K562 (cell line): ENCODE results near the gene RCOR3. TPM values are rescaled to one million over a fixed set of nuclear protein-coding genes. Genes with fewer than 3 reads are reported as not detected.

Experiments used
- ATF1 ChIP-seq, 2 experiments: fragments of 450-650 bp in 1 of 2; IDR thresholded peaks; 2 replicates each; pipeline ENCODE4 v1.6.1; 2016; ENCODE audit warnings: missing compliant biosample characterization in 1 of 2, missing genetic modification characterization in 1 of 2
- CEBPG ChIP-seq, 3 experiments: fragments of 200-800 bp in 1 of 3; sonication (Bioruptor generic) in 1 of 3; sonication (generic) in 1 of 3; formaldehyde crosslinking in 1 of 3; IDR thresholded peaks in 2 of 3; conservative IDR thresholded peaks in 1 of 3; 2 replicates each; pipeline versions ENCODE4 v1.6.1 to v1.8.0; 2016 to 2022; ENCODE audit warnings: missing compliant biosample characterization in 2 of 3, missing genetic modification characterization in 2 of 3, mild to moderate bottlenecking in 1 of 3, missing genetic modification reagents in 1 of 3
- GABPB1 ChIP-seq: sonication (generic); formaldehyde crosslinking; IDR thresholded peaks from 2 replicates; pipeline ENCODE4 v1.8.0; 2022; ENCODE audit warnings: mild to moderate bottlenecking, missing genetic modification reagents
- HSF4 ChIP-seq: fragments of 250-450 bp; sonication (Bioruptor Pico); IDR thresholded peaks from 2 replicates; pipeline ENCODE4 v2.1.2; 2022; ENCODE audit warnings: mild to moderate bottlenecking, moderate library complexity, borderline replicate concordance
- ILF3 ChIP-seq: fragments of 450-650 bp; IDR thresholded peaks from 2 replicates; pipeline ENCODE4 v1.6.1; 2018; ENCODE audit warnings: antibody characterized with exemption, mild to moderate bottlenecking, moderate library complexity, borderline replicate concordance
- JUND ChIP-seq, 2 experiments: IDR thresholded peaks; 2 replicates in 1 of 2; 3 replicates in 1 of 2; pipeline ENCODE4 v1.6.1; 2011; ENCODE audit warnings: borderline replicate concordance in 2 of 2, low read depth in 2 of 2, low read length in 2 of 2, improper control_type of control experiment in 1 of 2, missing biosample characterization in 1 of 2, missing genetic modification characterization in 1 of 2, missing genetic modification reagents in 1 of 2
- KLF10 ChIP-seq: fragments of 250-450 bp; sonication (Bioruptor Pico); IDR thresholded peaks from 2 replicates; pipeline ENCODE4 v1.6.1; 2021; ENCODE audit warnings: matching md5 sums
- PPARD ChIP-seq: fragments of 250-450 bp; sonication (Bioruptor Pico); IDR thresholded peaks from 2 replicates; pipeline ENCODE4 v1.8.0; 2022; ENCODE audit warnings: inconsistent platforms, mild to moderate bottlenecking, moderate library complexity
- PYGO2 ChIP-seq: fragments of 450-650 bp; IDR thresholded peaks from 2 replicates; pipeline ENCODE4 v1.6.1; 2016; ENCODE audit warnings: mild to moderate bottlenecking, missing genetic modification characterization, moderate library complexity, missing compliant biosample characterization
- RBBP5 ChIP-seq: fragments of 200-600 bp; sonication (generic); IDR thresholded peaks from 2 replicates; pipeline ENCODE4 v1.6.1; 2012; ENCODE audit warnings: borderline replicate concordance, mild to moderate bottlenecking, low read length, control low read depth, inconsistent platforms; ENCODE audit not compliant: insufficient read depth, poor library complexity, severe bottlenecking
- RBM22 ChIP-seq: fragments of 200-400 bp; formaldehyde crosslinking; IDR thresholded peaks from 2 replicates; pipeline ENCODE4 v1.6.1; 2018; ENCODE audit warnings: low read length, low read depth; ENCODE audit not compliant: poor library complexity, severe bottlenecking
- SMAD2 ChIP-seq: fragments of 150-350 bp; IDR thresholded peaks from 2 replicates; pipeline ENCODE4 v1.6.1; 2014; ENCODE audit warnings: low read depth, mild to moderate bottlenecking, low read length
- SPI1 ChIP-seq: IDR thresholded peaks from 2 replicates; pipeline ENCODE4 v1.6.1; 2011; ENCODE audit warnings: low read depth, low read length, control low read depth, borderline replicate concordance
- TAF7 ChIP-seq: fragments of 450-650 bp; IDR thresholded peaks from 2 replicates; pipeline ENCODE4 v1.6.1; 2016; ENCODE audit warnings: missing genetic modification characterization, missing compliant biosample characterization
- ZFX ChIP-seq: sonication (generic); formaldehyde crosslinking; IDR thresholded peaks from 2 replicates; pipeline ENCODE4 v1.8.0; 2022; ENCODE audit warnings: mild to moderate bottlenecking, missing genetic modification reagents, moderate library complexity
- ZNF232 ChIP-seq: sonication (generic); formaldehyde crosslinking; IDR thresholded peaks from 2 replicates; pipeline ENCODE4 v1.8.0; 2022; ENCODE audit warnings: mild to moderate bottlenecking, missing genetic modification reagents
- ZNF24 ChIP-seq: fragments of 450-650 bp; IDR thresholded peaks from 2 replicates; pipeline ENCODE4 v1.6.1; 2016
- ZNF507 ChIP-seq: conservative IDR thresholded peaks from 2 replicates; pipeline ENCODE4 v1.6.1; 2017; ENCODE audit warnings: missing genetic modification characterization, missing compliant biosample characterization
- ZNF707 ChIP-seq: fragments of 250-450 bp; sonication (Bioruptor Pico); conservative IDR thresholded peaks from 2 replicates; pipeline ENCODE4 v1.8.0; 2022; ENCODE audit warnings: inconsistent platforms, mild to moderate bottlenecking, moderate library complexity
- polyA plus RNA-seq, 8 experiments: library from polyadenylated mRNA; depleted of rRNA in 4 of 8; stranded (reverse) in 5 of 8; unstranded in 3 of 8; fragments of >200 nt; fragmentation: Nextera tagmentation in 2 of 8; fragmentation: Illumina TruSeq in 1 of 8; extraction: Ambion mirVana in 2 of 8; extraction: Trizol in 1 of 8; gene quantifications; 2 replicates each; pipeline versions ENCODE4 v1.2.1 to v1.2.3, GENCODE V29; 2011 to 2014; ENCODE audit warnings: inconsistent platforms in 1 of 8, missing spikeins in 1 of 8
- total RNA-seq, 7 experiments: library from RNA; depleted of rRNA in 6 of 7; stranded (reverse); fragments of >200 nt in 6 of 7; fragmentation: Illumina TruSeq in 2 of 7; extraction: Trizol in 2 of 7; gene quantifications; 2 replicates each; pipeline versions ENCODE4 v1.2.1 to v1.2.3, GENCODE V29; 2011 to 2021; ENCODE audit warnings: low replicate concordance in 1 of 7
- TF ChIP-seq, protein P1 (sequence below): fragments of 250-450 bp; sonication (Bioruptor Pico); IDR thresholded peaks from 2 replicates; pipeline ENCODE4 v1.4.0; 2020
- TF ChIP-seq, protein P2 (sequence below): sonication (generic); formaldehyde crosslinking; IDR thresholded peaks from 2 replicates; pipeline ENCODE4 v1.8.1; 2022; ENCODE audit warnings: missing genetic modification reagents
- TF ChIP-seq, protein P3 (sequence below): fragments of 450-650 bp; IDR thresholded peaks from 2 replicates; pipeline ENCODE4 v1.6.1; 2016
- TF ChIP-seq, protein P4 (sequence below): fragments of 450-650 bp; IDR thresholded peaks from 2 replicates; pipeline ENCODE4 v1.7.0; 2016; ENCODE audit warnings: borderline replicate concordance

The RCOR3 gene
- total and polyA plus RNA-seq, 9 of the 15 experiments (the other 6 are each of a cell fraction or from before 2014, with no cell fraction given) = 9.7 to 42.7 (median 29.5) TPM

DNA sequence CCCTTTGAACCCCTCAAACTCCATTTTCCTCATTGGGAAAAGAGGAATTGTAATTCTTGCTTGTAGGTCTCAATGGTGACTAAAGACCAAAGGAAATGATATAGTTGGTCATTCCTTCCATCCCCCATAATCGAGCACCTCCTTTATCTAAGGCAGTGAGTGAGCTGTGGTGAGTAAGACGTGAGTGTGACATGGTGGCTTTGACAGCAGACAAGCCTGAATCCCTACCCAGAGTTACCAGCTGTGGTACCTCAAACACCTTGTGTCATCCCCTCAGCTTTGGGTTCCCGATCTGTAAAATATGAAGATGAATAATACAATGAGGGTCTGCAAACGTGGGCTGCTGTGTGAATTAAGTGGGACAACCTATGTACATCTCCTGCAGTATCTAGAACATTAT lies 75.8 kb downstream of the RCOR3 start (continued):
- TF ChIP-seq PPARD (CRISPR knock-in tag) (no peak), ZNF24 (no peak), ZNF232 (CRISPR knock-in tag) (no peak), ZNF507 (no peak), JUND (IDR thresholded peaks at IDR 0.05; ENCODE audit: borderline replicate concordance, low read depth, low read length) (no peak), JUND (tag; IDR thresholded peaks at IDR 0.05; ENCODE audit: borderline replicate concordance, low read depth, low read length) (peak; percentile 49; the same call in 1 of the 3 replicates), SPI1 (no peak), ZFX (CRISPR knock-in tag) (no peak), RBBP5 (no peak), ZNF707 (CRISPR knock-in tag) (no peak), SMAD2 (no peak), PYGO2 (tag) (no peak), GABPB1 (CRISPR knock-in tag) (no peak), RBM22 (no peak), ATF1 (CRISPR knock-in tag; IDR thresholded peaks at IDR 0.05) (no peak), ATF1 (tag; IDR thresholded peaks at IDR 0.05) (no peak), CEBPG (CRISPR knock-in tag; IDR thresholded peaks at IDR 0.05) (no peak), CEBPG (tag; conservative IDR thresholded peaks at IDR 0.05 in 1 of 2, IDR thresholded peaks at IDR 0.05 in 1 of 2) (no peak), ILF3 (no peak), HSF4 (CRISPR knock-in tag) (no peak), KLF10 (CRISPR knock-in tag) (no peak), TAF7 (no peak)
- TF ChIP-seq, protein P1, sequence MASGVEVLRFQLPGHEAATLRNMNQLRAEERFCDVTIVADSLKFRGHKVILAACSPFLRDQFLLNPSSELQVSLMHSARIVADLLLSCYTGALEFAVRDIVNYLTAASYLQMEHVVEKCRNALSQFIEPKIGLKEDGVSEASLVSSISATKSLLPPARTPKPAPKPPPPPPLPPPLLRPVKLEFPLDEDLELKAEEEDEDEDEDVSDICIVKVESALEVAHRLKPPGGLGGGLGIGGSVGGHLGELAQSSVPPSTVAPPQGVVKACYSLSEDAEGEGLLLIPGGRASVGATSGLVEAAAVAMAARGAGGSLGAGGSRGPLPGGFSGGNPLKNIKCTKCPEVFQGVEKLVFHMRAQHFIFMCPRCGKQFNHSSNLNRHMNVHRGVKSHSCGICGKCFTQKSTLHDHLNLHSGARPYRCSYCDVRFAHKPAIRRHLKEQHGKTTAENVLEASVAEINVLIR (CRISPR knock-in tag) = no peak
- TF ChIP-seq, protein P2, sequence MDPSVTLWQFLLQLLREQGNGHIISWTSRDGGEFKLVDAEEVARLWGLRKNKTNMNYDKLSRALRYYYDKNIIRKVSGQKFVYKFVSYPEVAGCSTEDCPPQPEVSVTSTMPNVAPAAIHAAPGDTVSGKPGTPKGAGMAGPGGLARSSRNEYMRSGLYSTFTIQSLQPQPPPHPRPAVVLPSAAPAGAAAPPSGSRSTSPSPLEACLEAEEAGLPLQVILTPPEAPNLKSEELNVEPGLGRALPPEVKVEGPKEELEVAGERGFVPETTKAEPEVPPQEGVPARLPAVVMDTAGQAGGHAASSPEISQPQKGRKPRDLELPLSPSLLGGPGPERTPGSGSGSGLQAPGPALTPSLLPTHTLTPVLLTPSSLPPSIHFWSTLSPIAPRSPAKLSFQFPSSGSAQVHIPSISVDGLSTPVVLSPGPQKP (CRISPR knock-in tag) = no peak
- TF ChIP-seq, protein P3, sequence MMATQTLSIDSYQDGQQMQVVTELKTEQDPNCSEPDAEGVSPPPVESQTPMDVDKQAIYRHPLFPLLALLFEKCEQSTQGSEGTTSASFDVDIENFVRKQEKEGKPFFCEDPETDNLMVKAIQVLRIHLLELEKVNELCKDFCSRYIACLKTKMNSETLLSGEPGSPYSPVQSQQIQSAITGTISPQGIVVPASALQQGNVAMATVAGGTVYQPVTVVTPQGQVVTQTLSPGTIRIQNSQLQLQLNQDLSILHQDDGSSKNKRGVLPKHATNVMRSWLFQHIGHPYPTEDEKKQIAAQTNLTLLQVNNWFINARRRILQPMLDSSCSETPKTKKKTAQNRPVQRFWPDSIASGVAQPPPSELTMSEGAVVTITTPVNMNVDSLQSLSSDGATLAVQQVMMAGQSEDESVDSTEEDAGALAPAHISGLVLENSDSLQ = peak; percentile 53; the same call in 1 of the 2 replicates
- TF ChIP-seq, protein P4, sequence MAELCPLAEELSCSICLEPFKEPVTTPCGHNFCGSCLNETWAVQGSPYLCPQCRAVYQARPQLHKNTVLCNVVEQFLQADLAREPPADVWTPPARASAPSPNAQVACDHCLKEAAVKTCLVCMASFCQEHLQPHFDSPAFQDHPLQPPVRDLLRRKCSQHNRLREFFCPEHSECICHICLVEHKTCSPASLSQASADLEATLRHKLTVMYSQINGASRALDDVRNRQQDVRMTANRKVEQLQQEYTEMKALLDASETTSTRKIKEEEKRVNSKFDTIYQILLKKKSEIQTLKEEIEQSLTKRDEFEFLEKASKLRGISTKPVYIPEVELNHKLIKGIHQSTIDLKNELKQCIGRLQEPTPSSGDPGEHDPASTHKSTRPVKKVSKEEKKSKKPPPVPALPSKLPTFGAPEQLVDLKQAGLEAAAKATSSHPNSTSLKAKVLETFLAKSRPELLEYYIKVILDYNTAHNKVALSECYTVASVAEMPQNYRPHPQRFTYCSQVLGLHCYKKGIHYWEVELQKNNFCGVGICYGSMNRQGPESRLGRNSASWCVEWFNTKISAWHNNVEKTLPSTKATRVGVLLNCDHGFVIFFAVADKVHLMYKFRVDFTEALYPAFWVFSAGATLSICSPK = no peak
